ENCODE data around the gene FBXO31. TPM values are rescaled to one million over a fixed set of nuclear protein-coding genes. Genes with fewer than 3 reads are reported as not detected.
A peak's percentile ranks its signal among the peaks of the same experiment; 100 is the strongest.
"Not testable (repeated sequence)": the region's sequence is repeated elsewhere in the genome, so short reads cannot be mapped to it uniquely, and the experiment has no call there.

The FBXO31 gene
- total RNA-seq, 1 donor, result 21.3 TPM

DNA sequence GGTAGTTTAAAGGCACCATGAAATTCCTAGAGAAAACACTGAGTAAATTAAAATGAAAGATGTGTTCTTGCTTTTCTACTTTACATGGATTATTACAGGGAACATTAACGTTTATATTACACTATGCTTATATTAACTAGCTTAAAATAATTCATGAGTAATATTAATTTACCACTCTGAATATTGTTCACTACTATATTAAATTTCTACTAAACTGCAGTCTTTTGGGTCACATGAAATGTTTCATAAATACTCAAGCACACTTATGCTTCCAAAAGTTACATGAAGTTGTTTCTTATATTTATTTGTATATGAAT, 5.2 kb upstream of the FBXO31 start:
- DNase-seq (ENCODE audit: low read depth in 2 of 3, low spot score in 2 of 3), result no peak

DNA sequence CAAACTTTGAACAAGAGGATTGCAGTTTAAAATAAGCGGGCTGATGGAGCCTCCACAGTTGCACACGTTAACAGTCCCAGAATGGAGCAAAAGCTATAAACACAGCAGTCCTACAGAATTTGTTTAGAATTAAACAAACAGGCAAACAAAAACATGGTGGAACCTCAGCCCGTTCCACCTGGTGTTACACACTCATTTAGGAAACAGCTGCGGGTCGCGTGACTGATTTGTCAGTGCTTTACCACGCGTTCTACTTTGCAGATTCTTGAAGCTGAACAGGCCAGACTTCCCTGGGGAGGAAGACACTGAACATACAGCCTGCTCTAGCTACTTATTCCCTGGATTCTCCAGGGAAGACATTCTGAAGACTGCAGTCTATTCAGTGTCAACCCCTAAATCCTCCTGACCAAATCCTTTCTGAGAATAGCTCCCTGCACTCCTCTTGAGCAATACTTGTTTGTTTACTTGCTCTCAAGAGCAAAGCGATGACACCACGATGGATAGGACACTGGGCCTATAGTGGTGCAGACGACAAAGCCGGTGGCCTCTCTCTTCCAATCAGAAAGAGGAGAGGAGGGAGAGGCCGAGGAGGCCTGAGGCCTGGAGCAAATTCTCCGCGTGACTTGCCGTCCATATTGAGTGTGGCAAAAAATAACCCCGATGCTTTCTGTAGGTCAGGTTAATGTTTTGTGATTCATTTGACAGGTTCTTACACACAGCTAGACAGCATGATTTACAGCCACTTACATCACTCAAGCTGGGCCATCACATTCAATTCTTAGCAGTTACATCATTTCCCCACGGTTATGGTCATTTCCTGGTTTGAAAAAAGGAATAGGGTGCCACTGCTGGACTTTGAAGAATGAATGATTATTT, 4.6 kb upstream of the FBXO31 start:
- DNase-seq (ENCODE audit: low read depth in 2 of 3, low spot score in 2 of 3), result peak; percentile 78 to 98 (median 96)

DNA sequence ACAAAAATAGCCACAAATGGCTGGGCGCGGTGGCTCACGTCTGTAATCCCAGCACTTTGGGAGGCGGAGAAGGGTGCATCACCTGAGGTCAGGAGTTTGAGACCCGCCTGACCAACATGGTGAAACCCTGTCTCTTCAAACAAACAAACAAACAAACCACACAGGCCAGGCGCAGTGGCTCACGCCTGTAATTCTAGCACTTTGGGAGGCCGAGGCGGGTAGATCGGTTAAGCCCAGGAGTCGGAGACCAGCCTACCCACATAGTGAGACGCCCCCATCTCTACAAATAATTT, 1.2 kb upstream of the FBXO31 start:
- DNase-seq (ENCODE audit: low read depth in 2 of 3, low spot score in 2 of 3), result not testable (repeated sequence)

DNA sequence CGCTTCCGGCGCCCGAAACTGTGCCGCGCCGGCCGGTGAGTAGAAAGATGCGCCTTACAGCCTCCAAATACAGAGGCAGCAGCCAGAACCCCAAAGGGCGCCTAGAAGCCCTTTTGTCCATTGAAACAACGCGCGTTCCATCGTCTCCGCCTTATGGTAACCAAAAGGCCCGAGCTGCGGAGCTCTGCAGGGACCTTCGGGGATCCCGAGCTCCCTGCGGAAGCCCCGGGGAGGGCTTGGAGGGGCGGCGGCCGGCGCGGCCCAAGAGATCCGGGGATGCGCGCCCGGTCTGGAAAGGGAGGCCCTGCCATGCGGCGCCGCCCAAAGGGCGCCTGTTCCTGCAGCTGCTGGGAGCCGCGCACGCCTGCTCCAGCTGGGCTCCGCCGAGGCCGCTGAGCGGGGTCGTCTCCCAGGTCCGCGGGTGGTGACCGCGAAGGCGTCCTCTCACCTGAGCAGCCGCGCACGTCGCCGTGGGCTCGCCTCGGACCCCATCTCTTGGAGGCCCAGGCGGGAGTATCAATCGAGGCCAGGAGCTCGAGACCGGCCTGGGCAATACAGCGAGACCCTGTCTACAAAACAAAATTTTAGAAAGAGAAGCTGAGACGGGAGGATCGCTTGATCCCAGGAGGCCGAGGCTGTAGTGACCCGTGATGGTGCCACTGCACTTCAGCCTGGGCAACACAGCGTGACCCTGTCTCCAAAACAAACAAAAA, 742 bp upstream of the FBXO31 start:
- no peak for DNase-seq (ENCODE audit: low read depth in 2 of 3, low spot score in 2 of 3)

DNA sequence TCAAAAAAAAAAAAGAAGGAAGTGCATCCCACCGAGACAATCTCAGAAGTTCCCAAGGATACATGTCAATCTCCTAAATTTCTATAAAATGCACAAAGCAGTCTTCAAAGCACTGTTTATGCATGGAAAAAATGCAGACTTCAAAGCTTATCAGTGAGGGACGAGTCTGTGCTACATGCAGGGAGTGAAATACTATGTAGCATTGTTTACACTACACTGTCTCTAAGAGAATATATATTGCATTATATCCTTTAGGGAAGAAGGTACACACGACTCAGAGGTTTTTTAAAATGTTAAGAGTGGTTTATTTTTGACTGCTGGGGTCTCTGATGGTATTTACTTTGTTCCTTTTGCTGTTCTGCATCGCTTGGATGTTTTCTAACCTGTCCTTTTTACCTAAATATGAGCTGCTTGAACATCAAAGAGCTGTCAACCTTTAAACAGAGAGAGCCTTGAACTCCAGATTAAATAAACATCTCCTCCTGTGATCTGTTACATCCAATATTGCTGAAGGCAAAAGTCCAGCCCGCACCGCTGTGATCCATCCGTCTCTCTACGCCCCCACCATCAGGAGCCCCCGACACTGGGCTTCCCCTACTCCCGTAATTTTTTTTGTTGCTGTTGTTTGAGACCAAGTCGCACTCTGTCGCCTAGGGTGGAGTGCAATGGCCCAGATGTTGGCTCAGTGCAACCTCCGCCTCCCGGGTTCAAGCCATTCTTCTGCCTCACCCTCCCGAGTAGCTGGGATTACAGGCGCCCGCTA, 1.4 kb downstream of the FBXO31 start:
- DNase-seq (ENCODE audit: low read depth in 2 of 3, low spot score in 2 of 3), result no peak

DNA sequence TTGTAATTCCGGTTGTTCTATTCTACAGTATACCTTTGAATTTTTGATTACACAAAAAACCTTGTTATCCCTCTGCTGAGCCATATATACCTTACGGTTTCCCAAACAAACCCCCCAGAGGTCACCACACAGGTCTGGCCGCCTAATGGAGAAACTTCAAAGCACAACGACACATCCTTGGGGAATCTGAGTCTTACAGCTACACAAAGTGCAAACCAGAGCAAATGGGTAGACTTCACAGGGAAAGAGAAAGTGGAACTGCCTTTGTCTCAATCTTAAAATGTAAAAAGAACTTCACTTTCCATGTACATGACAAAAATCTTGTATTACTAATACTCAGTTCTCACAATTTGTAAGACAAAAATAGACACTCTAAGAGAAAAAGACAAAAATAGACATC, 2.7 kb downstream of the FBXO31 start:
- DNase-seq (ENCODE audit: low read depth in 2 of 3, low spot score in 2 of 3), result no peak

DNA sequence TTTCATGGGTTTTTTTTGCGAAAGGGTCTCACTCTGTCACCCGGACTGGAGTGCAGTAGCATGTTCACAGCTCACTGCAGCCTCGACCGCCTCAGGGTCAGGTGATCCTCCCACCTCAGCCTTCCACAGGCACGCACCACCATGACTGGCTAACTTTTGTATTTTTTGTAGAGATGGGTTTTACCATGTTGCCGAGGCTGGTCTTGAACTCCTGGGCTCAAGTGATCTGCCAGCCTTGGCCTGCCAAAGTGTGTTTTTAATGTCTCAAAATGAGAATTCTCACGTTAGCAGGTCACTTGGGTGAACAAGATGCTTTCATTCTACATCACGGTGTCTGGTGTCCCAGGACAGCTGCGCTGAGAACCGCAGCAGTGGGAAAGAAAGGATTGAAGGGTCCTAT, 3.2 kb downstream of the FBXO31 start:
- no peak for DNase-seq (ENCODE audit: low read depth in 2 of 3, low spot score in 2 of 3)

DNA sequence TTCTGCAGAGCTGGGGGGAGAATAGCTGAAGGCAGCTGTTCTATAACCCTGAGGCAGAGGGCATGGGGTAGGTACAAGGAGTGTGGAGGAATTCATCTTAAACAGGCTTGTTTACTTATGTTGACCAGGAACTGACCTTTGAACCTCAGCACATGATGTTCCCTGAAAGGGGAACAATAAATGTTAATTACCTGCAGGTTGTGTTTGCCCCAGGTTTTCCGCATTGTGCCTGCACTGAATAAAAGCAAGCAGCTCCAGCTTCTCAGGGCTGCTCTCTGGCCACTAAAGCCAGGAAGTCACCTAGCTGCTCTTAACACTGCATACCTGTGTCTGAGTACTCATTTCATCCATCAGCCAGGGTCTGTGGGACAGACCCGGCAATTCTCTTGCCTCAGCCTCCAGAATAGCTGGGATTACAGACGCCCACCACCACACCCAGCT, 4.2 kb downstream of the FBXO31 start:
- DNase-seq (ENCODE audit: low read depth in 2 of 3, low spot score in 2 of 3), result not testable (repeated sequence)

DNA sequence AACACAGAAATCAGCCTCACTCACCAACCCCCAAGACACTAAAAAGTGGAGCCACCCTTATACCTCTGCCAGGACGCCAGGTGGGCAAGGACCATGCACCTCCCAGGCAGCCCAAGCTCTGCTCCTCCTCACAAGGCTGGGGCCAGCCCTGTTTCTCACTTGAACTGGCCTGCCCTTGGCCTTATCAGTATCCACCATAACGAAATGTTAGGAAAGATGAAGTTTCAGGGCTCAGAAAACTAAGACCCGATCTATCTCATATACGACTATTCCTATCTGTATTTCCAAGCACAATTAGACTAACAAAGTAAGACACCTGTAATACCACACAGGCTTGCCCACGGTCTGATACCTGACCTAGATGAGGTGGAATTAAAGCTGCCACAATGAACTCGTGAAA, 6.9 kb downstream of the FBXO31 start:
- no peak for DNase-seq (ENCODE audit: low read depth in 2 of 3, low spot score in 2 of 3)

DNA sequence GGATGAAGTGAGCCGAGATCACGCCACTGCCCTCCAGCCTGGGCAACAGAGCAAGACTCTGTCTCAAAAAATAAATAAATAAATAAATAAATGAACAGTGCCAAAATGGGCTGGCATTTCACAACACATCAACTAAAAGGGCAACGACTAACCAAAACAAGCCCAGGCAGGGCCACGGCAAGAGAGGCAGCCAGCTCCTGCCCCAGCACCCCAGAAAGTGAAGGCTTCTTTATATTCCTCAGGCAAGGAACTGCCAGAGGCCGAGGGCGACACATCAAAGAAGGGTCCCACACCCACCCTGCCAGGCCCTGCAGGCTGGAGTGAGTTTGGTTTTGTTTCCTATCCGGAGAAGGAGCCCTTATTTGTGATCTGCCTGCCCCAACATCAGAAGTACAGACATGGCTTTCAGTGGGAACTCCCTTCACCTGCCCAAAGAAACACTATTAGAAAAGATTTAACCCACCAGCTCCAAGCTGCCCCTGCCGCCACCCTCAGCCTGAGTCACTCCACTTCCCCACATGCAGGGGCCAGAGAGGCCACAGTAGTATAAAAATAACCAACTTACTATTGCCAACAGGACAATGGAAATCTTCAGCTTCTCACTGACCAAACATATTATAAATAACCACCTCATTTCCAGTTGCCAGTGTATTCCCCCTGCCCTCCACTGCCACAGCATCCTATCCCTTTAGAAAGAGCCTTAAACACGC, 8.0 kb downstream of the FBXO31 start:
- no peak for DNase-seq (ENCODE audit: low read depth in 2 of 3, low spot score in 2 of 3)

DNA sequence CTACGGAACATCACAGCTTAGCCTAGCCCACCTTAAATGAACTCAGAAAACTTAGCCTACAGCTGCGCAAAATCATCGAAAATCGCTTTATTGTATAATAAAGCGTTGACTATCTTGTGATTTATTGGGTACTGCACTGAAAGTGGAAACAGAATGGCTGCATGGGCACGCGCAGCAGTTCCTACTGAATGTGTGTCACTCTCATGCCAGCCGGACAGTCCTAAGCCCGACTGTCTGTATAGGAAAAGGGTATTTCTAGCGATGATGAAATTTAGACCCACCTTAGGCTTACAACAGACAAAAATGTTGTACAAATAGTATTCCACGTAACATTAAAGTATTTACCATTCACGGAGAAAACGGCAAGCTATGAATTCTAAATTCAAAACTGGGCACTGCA, 9.3 kb downstream of the FBXO31 start:
- DNase-seq (ENCODE audit: low read depth in 2 of 3, low spot score in 2 of 3), result no peak

DNA sequence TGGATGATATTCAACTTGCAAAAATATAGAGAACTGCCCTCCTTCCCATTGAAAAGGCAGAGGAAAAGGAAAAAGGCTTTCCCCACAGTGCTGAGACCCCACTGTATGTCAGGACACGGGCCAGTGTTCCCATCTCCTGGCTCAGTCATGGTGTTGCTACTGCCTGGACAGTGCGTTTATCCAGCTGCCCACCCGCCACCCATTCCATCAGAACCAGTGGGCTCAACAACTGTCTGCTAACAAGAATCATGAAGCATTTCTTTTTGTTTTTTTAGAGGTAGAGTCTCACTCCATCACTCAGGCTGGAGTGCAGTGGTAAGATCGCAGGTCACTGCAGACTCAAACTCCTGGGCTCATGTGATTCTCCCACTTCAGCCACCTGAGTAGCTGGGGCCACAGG, 11.3 kb downstream of the FBXO31 start:
- DNase-seq (ENCODE audit: low read depth in 2 of 3, low spot score in 2 of 3), result no peak

DNA sequence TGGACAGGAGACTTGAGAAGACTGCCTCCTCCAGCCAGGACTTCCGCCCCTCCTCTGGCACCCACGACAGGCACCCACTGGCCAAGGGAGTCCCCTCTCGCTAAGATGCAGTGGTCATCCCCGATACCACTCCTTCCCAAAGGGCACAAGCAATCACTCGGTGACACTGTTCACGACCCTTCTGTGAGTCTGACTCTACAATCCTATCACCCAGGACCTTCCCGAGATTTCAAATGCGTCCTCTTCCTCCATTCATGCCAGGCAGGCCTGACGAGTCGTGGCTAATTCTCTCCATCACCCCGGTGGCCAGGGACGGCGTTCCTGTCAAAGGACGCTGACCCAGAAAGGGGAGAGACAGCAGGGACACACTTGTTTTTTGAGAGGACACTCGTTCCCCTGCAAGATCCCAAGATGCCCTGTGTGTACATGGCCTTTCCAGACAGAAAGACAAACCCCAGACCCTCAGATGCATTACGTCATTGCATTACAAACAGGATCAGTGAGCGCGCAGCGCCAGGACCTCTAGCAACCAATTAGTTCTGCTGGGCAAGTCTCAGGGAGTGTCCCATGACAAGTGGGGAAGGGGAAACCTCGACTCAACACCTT, 12.2 kb downstream of the FBXO31 start:
- DNase-seq (ENCODE audit: low read depth in 2 of 3, low spot score in 2 of 3), result no peak

DNA sequence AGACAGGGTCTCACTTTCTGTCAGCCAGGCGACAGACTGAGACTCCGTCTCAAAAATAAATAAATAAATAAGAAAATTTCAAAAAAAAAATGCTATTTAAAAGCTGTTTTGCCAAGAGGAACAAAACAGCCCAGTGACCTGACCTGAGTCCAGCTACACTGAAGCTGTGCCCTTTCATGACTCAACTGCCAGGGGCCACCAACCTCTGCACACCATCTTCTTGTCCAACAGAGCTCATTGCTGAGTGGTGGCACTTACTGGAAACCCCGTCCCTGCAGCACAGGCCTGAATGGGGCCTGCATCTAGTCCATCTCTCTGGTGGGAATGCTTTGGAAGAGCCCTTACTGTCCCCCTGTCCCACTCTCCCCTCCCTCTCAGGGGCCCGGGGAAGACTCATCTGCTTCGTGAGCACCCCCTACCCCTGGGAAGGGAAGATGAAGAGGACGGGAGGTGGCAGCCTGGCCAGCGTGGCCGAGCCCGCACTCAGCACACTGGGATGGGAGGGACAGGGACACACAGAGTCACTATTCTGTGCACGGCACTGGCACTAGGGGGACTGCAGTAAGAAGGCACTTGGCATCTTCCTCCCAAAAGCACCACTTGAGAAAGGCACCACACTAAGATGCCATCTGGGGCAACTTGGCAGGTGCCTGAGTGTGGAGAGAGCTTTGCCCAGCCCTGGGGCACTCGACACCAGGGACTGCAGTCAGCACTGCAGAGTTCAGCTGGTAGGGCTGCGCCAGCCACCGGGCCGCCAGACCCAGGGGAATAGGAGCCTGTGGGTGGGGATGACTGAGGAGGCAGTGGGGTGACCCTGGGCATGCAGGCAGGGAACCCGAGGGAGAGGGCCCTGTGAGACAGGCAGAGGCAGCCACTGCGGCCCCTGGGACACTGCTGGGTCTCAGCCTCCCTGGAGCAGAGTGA, 13.5 kb downstream of the FBXO31 start:
- no peak for DNase-seq (ENCODE audit: low read depth in 2 of 3, low spot score in 2 of 3)

DNA sequence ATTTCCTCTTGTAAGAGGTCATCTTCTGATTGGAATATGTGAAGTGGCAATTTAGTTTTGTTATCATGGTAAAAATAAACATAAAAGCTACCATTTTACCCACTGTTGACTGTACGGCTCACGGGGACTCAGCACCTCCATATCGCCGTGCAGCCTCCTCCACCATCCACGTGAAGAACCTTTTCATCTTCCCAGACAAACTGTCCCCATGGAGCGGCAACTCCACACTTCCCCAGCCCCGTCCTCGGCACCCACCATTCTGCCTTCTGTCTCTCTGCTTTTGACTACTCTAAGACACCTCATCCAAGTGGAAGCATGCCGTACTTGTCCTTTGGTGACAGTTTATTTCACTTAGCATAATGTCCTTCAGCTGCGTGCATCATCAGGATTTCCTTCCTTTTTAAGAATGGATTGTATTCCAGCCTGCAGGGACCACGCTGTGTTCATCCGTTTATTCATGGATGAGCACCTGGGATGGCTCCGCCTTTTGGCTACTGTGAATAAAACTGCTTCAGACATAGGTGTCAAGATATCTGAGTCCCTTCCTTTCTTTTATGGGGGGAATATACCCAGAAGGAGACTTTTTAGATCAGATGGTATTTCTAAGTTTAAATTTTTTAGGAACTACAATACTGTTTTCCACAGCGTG, 14.3 kb downstream of the FBXO31 start:
- no peak for DNase-seq (ENCODE audit: low read depth in 2 of 3, low spot score in 2 of 3)

DNA sequence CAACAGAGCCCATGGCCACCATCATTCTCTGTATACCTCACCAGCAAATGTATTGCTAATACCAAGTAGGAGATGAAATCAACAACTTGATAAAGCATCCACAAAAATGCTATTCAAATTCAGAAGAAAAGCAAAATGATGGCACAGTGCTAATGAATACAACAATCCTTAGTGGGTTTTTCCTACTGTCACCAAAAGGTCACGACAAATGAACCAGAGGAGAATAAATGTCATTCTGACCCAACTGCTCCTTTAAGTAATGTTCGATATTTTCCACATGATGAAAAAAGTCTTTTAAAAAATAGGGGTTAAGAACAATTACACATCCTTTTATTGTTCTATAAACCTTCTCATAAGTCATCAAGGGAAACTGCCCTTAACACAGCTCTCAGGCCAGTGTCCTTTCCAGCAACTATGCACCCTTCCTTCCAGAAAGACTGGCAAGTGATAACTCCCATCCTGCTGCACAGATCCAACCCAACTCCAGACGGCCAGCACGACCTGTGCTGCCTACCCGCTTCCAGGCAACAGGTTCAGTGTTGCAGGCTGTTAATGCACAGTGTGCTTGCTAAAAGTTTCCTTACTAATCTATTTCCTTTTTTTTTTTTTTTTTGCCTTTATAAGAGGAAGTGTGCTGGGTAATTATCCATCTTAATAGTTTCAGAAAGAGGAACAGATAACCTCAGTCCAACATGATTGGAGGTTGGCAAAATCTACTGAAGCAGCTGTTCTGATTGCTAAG, 15.4 kb downstream of the FBXO31 start:
- peak in 2 of 3 donors; percentile 15 to 75 for DNase-seq (ENCODE audit: low read depth in 2 of 3, low spot score in 2 of 3)

DNA sequence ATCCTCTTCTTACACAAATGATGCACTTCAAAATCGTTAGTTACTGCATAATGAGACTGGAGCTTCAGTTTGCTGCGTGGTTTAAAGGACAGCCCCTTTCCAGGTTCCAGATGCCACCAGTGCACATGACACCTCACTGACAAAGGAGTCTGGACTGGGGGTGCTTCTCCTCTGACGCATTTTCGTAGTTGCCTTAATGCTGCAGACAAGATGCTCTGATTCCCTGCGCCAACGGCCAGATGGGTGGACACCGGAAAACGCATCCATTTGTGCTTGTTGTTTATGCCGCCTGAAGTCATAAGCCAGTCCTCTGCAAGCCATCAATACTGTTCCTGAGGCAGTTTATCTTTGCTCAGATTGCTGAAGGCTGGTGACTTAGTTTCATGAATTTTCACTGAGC, 16.0 kb downstream of the FBXO31 start:
- no peak for DNase-seq (ENCODE audit: low read depth in 2 of 3, low spot score in 2 of 3)

DNA sequence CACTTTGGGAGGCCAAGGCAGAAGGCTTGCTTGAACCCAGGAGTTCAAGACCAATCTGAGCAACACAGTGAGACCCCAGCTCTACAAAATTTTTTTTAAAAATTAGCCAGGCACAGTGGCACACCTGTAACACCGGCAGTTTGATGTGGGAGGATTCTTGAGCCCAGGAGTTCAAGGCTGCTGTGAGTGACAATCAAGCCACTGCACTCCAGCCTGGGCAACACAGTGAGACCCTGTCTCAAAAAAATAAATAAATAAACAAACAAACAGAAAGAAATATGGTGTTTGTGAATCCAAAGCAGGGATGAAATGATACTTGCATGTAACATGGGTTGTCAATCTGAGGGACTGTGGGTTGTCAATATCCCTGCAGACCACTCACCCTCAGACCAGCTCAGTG, 16.6 kb downstream of the FBXO31 start:
- DNase-seq (ENCODE audit: low read depth in 2 of 3, low spot score in 2 of 3), result no peak
